ENCODE measurements around the gene SLC35E3. TPM values are rescaled to one million over a fixed set of nuclear protein-coding genes. Genes with fewer than 3 reads are reported as not detected.

SLC35E3 gene
- polyA plus RNA-seq, 1 of the 3 experiments (the other 2 are of a cell fraction): 5.7 TPM

- Histone ChIP-seq H3K27me3 (ENCODE audit: insufficient read depth) (no peaks in the 10 kb centered on the region), H3K9ac (no peak overlapping the region), H3K9me2 (no peaks in the 10 kb centered on the region), H3F3A (replicated peaks; ENCODE audit: insufficient read depth) (peaks cover 86% of the 10 kb centered on the region), H3K36me3 (replicated peaks in 1 of 2; ENCODE audit: control insufficient read depth in 1 of 2, insufficient read depth in 2 of 2, low read length in 1 of 2) (peaks cover 72 to 98% of the 10 kb centered on the region in 2 experiments), H3K4me2 (no peak overlapping the region), H3K27ac (ENCODE audit: low read depth in 2 of 2, low read length in 1 of 2) (peak overlapping the region in 1 of 2 experiments; percentile 25; a peak in 2 of 4 replicates), H2AFZ (ENCODE audit: low read depth) (no peak overlapping the region), H4K20me1 (ENCODE audit: insufficient read depth) (peaks cover 99% of the 10 kb centered on the region), H3K4me1 (ENCODE audit: control insufficient read depth in 1 of 2, insufficient read depth in 2 of 2, low read depth in 1 of 2, low read length in 1 of 2) (0 out of 4 replicates have a peak, but pooled peaks cover 0 to 5% of the 10 kb centered on the region in 2 experiments), H3K9me3 (no peaks in the 10 kb centered on the region), H3K79me2 (ENCODE audit: insufficient read depth) (peaks cover 84% of the 10 kb centered on the region), H3K4me3 (ENCODE audit: low read depth in 2 of 2, low read length in 1 of 2) (no peak overlapping the region)
- CTCF ChIA-PET: no interaction called here
- no peak for DNase-seq
- POLR2A ChIA-PET: no interaction called here
- 86% methylated on average over 3 of the region's 3 CpGs for WGBS (ENCODE audit: low lambda C conversion rate)
- TF ChIP-seq POLR2AphosphoS5 (IDR thresholded peaks at IDR 0.05; ENCODE audit: low read depth, low read length) (no peak), REST (IDR thresholded peaks at IDR 0.05; ENCODE audit: low read depth, low read length) (no peak), FOSL2 (IDR thresholded peaks at IDR 0.05; ENCODE audit: borderline replicate concordance, low read depth) (no peak), NFIC (IDR thresholded peaks at IDR 0.05; ENCODE audit: borderline replicate concordance) (no peak)
Observed at GRCh38 chr12:68823696-68824095, 77.7 kb downstream of the SLC35E3 start.

GRCh38 chr12:68824131-68824530 lies 78.2 kb downstream of the SLC35E3 start:
- Histone ChIP-seq H4K20me1 (ENCODE audit: insufficient read depth) (peaks cover 99% of the 10 kb centered on the region), H3F3A (replicated peaks; ENCODE audit: insufficient read depth) (peaks cover 86% of the 10 kb centered on the region), H3K4me2 (no peak overlapping the region), H3K9me2 (no peaks in the 10 kb centered on the region), H3K79me2 (ENCODE audit: insufficient read depth) (peaks cover 84% of the 10 kb centered on the region), H3K27ac (ENCODE audit: low read depth in 2 of 2, low read length in 1 of 2) (peak overlapping the region in 1 of 2 experiments; percentile 65; a peak in 1 of 4 replicates), H3K36me3 (replicated peaks in 1 of 2; ENCODE audit: control insufficient read depth in 1 of 2, insufficient read depth in 2 of 2, low read length in 1 of 2) (peaks cover 72 to 98% of the 10 kb centered on the region in 2 experiments), H2AFZ (ENCODE audit: low read depth) (no peak overlapping the region), H3K9ac (no peak overlapping the region), H3K9me3 (no peaks in the 10 kb centered on the region), H3K4me3 (ENCODE audit: low read depth in 2 of 2, low read length in 1 of 2) (no peak overlapping the region), H3K4me1 (ENCODE audit: control insufficient read depth in 1 of 2, insufficient read depth in 2 of 2, low read depth in 1 of 2, low read length in 1 of 2) (0 out of 4 replicates have a peak, but pooled peaks cover 0 to 5% of the 10 kb centered on the region in 2 experiments), H3K27me3 (ENCODE audit: insufficient read depth) (no peaks in the 10 kb centered on the region)
- POLR2A ChIA-PET: no interaction called here
- WGBS (ENCODE audit: low lambda C conversion rate): 93% methylated on average over 5 of the region's 5 CpGs
- CTCF ChIA-PET: no interaction called here
- DNase-seq: no peak
- TF ChIP-seq YY1 (IDR thresholded peaks at IDR 0.05; ENCODE audit: low read depth) (no peak), ELF1 (IDR thresholded peaks at IDR 0.05) (no peak), JUND (IDR thresholded peaks at IDR 0.05) (no peak), ZBTB33 (IDR thresholded peaks at IDR 0.05; ENCODE audit: borderline replicate concordance, low read depth) (no peak), TAF1 (IDR thresholded peaks at IDR 0.05; ENCODE audit: borderline replicate concordance, low read depth, low read length) (no peak), GATA2 (CRISPR knock-in tag; IDR thresholded peaks at IDR 0.05) (no peak), FOXM1 (IDR thresholded peaks at IDR 0.05; ENCODE audit: low read depth) (no peak), RFX5 (IDR thresholded peaks at IDR 0.05; ENCODE audit: low read length) (no peak), IRF3 (IDR thresholded peaks at IDR 0.05; ENCODE audit: low read depth, low read length) (no peak), REST (IDR thresholded peaks at IDR 0.05; ENCODE audit: low read depth, low read length) (no peak), MXI1 (IDR thresholded peaks at IDR 0.05; ENCODE audit: low read depth, low read length) (no peak)
- TF ChIP-seq, protein P1, sequence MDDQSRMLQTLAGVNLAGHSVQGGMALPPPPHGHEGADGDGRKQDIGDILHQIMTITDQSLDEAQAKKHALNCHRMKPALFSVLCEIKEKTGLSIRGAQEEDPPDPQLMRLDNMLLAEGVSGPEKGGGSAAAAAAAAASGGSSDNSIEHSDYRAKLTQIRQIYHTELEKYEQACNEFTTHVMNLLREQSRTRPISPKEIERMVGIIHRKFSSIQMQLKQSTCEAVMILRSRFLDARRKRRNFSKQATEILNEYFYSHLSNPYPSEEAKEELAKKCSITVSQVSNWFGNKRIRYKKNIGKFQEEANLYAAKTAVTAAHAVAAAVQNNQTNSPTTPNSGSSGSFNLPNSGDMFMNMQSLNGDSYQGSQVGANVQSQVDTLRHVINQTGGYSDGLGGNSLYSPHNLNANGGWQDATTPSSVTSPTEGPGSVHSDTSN (IDR thresholded peaks at IDR 0.05): no peak
